Neural cell (in vitro differentiated cells): ENCODE data around the gene MYO9A. TPM values are rescaled to one million over a fixed set of nuclear protein-coding genes. Genes with fewer than 3 reads are reported as not detected.

Experiments used
- H2AFZ ChIP-seq: fragments of 200-600, 300-800 bp; sonication (generic), shearing (Covaris generic); 2 replicates; pipeline ENCODE4 v1.6.0; 2014; ENCODE audit warnings: low read depth, mild to moderate bottlenecking, antibody characterized with exemption, low read length, moderate library complexity
- H3F3A ChIP-seq: fragments of 200-600 bp; shearing (Covaris generic); 2 replicates; pipeline ENCODE4 v1.6.1; 2016; ENCODE audit warnings: mild to moderate bottlenecking, moderate library complexity, mixed read lengths, antibody characterized with exemption, low read length; ENCODE audit not compliant: insufficient read depth, poor library complexity, severe bottlenecking
- H3K27ac ChIP-seq: fragments of 200-600, 300-800 bp; sonication (generic), shearing (Covaris generic); 2 replicates; pipeline ENCODE4 v1.5.1; 2014; ENCODE audit warnings: mild to moderate bottlenecking, low read length, moderate library complexity
- H3K27me3 ChIP-seq: fragments of 300-800, 200-600 bp; sonication (generic), shearing (Covaris generic); 2 replicates; pipeline ENCODE4 v1.6.0; 2014; ENCODE audit warnings: mild to moderate bottlenecking, low read depth, low read length, moderate library complexity; ENCODE audit not compliant: insufficient read depth
- H3K36me3 ChIP-seq: fragments of 300-800, 200-600 bp; sonication (generic), shearing (Covaris generic); 2 replicates; pipeline ENCODE4 v1.5.1; 2014; ENCODE audit warnings: mild to moderate bottlenecking, antibody characterized with exemption, low read length, moderate library complexity; ENCODE audit not compliant: insufficient read depth
- H3K4me2 ChIP-seq: fragments of 300-800, 200-600 bp; sonication (generic), shearing (Covaris generic); 2 replicates; pipeline ENCODE4 v1.6.0; 2014; ENCODE audit warnings: mild to moderate bottlenecking, low read length
- H3K4me3 ChIP-seq: fragments of 300-800, 200-600 bp; sonication (generic), shearing (Covaris generic); 2 replicates; pipeline ENCODE4 v1.5.1; 2014; ENCODE audit warnings: mild to moderate bottlenecking, low read length, moderate library complexity
- H3K79me2 ChIP-seq: fragments of 200-600 bp; shearing (Covaris generic); replicated peaks from 2 replicates; pipeline ENCODE4 v1.6.0; 2014; ENCODE audit warnings: mild to moderate bottlenecking, low read length, moderate library complexity; ENCODE audit not compliant: insufficient read depth
- H3K9ac ChIP-seq: fragments of 300-800, 200-600 bp; sonication (generic), shearing (Covaris generic); 2 replicates; pipeline ENCODE4 v1.6.1; 2016; ENCODE audit warnings: mild to moderate bottlenecking, low read length, mixed read lengths
- H3K9me2 ChIP-seq: fragments of 200-600 bp; shearing (Covaris generic); 2 replicates; pipeline ENCODE4 v1.6.1; 2016; ENCODE audit warnings: mild to moderate bottlenecking, low read length, mixed read lengths; ENCODE audit not compliant: insufficient read depth
- H3K9me3 ChIP-seq: fragments of 200-600, 300-800 bp; sonication (generic), shearing (Covaris generic); 2 replicates; pipeline ENCODE4 v1.6.1; 2016; ENCODE audit warnings: mild to moderate bottlenecking, mixed run types, low read length, moderate library complexity, mixed read lengths
- H4K20me1 ChIP-seq: fragments of 200-600 bp; shearing (Covaris generic); 2 replicates; pipeline ENCODE4 v1.6.1; 2016; ENCODE audit warnings: mild to moderate bottlenecking, mixed run types; ENCODE audit not compliant: insufficient read depth
- EP300 ChIP-seq: fragments of 450-650 bp; conservative IDR thresholded peaks from 2 replicates; pipeline ENCODE4 v1.6.1; 2014; ENCODE audit warnings: antibody characterized with exemption, mild to moderate bottlenecking, moderate library complexity; ENCODE audit not compliant: poor library complexity, severe bottlenecking
- EZH2 ChIP-seq: fragments of 200-600, 300-800 bp; shearing (Covaris generic), sonication (generic); IDR thresholded peaks from 2 replicates; pipeline ENCODE4 v1.6.1; 2014; ENCODE audit warnings: antibody characterized with exemption, low read length, borderline replicate concordance, mild to moderate bottlenecking; ENCODE audit not compliant: insufficient read depth, poor library complexity, severe bottlenecking
- MXI1 ChIP-seq: fragments of 450-650 bp; conservative IDR thresholded peaks from 2 replicates; pipeline ENCODE4 v1.6.1; 2014; ENCODE audit warnings: antibody characterized with exemption, mild to moderate bottlenecking; ENCODE audit not compliant: poor library complexity, severe bottlenecking
- POLR2AphosphoS5 ChIP-seq: IDR thresholded peaks from 2 replicates; pipeline ENCODE4 v1.6.1; 2012
- REST ChIP-seq: IDR thresholded peaks from 2 replicates; pipeline ENCODE4 v1.6.1; 2012; ENCODE audit warnings: borderline replicate concordance
- SMC3 ChIP-seq: fragments of 450-650 bp; conservative IDR thresholded peaks from 2 replicates; pipeline ENCODE4 v1.6.1; 2014; ENCODE audit warnings: antibody characterized with exemption, mild to moderate bottlenecking, moderate library complexity; ENCODE audit not compliant: poor library complexity
- TAF1 ChIP-seq: IDR thresholded peaks from 2 replicates; pipeline ENCODE4 v1.6.1; 2012; ENCODE audit warnings: low read depth
- polyA plus RNA-seq: library from polyadenylated mRNA; depleted of rRNA; stranded (reverse); fragments of >200 nt; gene quantifications from 2 replicates; pipeline ENCODE4 v1.2.3, GENCODE V29; 2014
- TF ChIP-seq, protein P1 (sequence below): fragments of 450-650 bp; IDR thresholded peaks from 2 replicates; pipeline ENCODE4 v1.5.1; 2014; ENCODE audit warnings: antibody characterized with exemption, mild to moderate bottlenecking, moderate library complexity; ENCODE audit not compliant: poor library complexity, severe bottlenecking

Gene MYO9A
- polyA plus RNA-seq, 1 donor from 2014 or later = 22.7 TPM

- H3K9me3 ChIP-seq = peaks cover 3% of the 10 kb centered on the region
- no peaks in the 10 kb centered on the region for H3K79me2 ChIP-seq
- no peak overlapping the region for H2AFZ ChIP-seq
- TF ChIP-seq POLR2AphosphoS5 (no peak), EP300 (no peak), SMC3 (no peak), TAF1 (no peak), MXI1 (no peak), REST (no peak), EZH2 (no peak)
- TF ChIP-seq, protein P1, sequence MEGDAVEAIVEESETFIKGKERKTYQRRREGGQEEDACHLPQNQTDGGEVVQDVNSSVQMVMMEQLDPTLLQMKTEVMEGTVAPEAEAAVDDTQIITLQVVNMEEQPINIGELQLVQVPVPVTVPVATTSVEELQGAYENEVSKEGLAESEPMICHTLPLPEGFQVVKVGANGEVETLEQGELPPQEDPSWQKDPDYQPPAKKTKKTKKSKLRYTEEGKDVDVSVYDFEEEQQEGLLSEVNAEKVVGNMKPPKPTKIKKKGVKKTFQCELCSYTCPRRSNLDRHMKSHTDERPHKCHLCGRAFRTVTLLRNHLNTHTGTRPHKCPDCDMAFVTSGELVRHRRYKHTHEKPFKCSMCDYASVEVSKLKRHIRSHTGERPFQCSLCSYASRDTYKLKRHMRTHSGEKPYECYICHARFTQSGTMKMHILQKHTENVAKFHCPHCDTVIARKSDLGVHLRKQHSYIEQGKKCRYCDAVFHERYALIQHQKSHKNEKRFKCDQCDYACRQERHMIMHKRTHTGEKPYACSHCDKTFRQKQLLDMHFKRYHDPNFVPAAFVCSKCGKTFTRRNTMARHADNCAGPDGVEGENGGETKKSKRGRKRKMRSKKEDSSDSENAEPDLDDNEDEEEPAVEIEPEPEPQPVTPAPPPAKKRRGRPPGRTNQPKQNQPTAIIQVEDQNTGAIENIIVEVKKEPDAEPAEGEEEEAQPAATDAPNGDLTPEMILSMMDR = no peak
- H3K4me2 ChIP-seq = no peak overlapping the region
- no peak overlapping the region for H3K9ac ChIP-seq
- H3K27ac ChIP-seq = no peak overlapping the region
- no peak overlapping the region for H3K4me3 ChIP-seq
- no peaks in the 10 kb centered on the region for H3F3A ChIP-seq
- no peaks in the 10 kb centered on the region for H3K9me2 ChIP-seq
- no peaks in the 10 kb centered on the region for H4K20me1 ChIP-seq
- no peaks in the 10 kb centered on the region for H3K27me3 ChIP-seq
- H3K36me3 ChIP-seq = no peaks in the 10 kb centered on the region
These were observed 304.1 kb downstream of the MYO9A start for GRCh38 chr15:71813723-71814470.

DNA sequence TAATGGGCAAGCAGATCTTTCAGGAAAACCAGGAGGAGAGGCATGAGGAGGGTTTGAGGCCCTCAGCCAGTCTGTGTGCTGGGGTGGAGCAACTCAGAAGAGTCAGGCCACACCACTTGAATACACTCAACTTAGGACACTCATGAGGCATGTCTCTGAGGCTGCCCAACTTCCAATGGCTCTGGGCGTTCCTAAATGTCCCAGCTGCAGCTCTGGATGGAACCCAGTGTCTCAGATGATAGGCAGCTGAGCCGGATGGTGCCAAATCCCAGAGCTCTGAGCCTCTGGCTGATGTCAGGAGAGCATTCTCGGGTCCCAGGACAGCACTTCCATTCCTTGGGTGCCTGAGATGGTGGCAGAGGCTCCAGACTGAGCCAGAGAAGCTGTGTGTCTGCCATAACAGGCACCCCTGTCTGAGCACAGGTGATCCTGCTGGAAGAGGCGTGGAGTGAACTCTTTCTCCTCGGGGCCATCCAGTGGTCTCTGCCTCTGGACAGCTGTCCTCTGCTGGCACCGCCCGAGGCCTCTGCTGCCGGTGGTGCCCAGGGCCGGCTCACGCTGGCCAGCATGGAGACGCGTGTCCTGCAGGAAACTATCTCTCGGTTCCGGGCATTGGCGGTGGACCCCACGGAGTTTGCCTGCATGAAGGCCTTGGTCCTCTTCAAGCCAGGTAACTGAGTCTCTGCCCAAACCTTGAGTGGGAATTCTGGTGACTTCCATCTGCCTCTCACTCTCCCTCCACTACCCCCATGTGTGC, 304.8 kb downstream of the MYO9A start:
- no peak overlapping the region for H3K9ac ChIP-seq
- no peaks in the 10 kb centered on the region for H3K27me3 ChIP-seq
- no peak overlapping the region for H3K4me2 ChIP-seq
- H2AFZ ChIP-seq = no peak overlapping the region
- H3F3A ChIP-seq = no peaks in the 10 kb centered on the region
- H4K20me1 ChIP-seq = no peaks in the 10 kb centered on the region
- no peak overlapping the region for H3K27ac ChIP-seq
- no peak overlapping the region for H3K4me3 ChIP-seq
- H3K9me3 ChIP-seq = peaks cover 3% of the 10 kb centered on the region
- H3K9me2 ChIP-seq = no peaks in the 10 kb centered on the region
- no peak for TF ChIP-seq EP300
- no peaks in the 10 kb centered on the region for H3K36me3 ChIP-seq
- no peaks in the 10 kb centered on the region for H3K79me2 ChIP-seq
